HEK293 (cell line): Measurements from ENCODE around the gene DSG1.

Experiments used
- CTCF ChIA-PET: fragments of 350-600 bp; formaldehyde crosslinking; extraction: SDS; loops from one replicate; lab custom pipeline; 2021; ENCODE audit warnings: antibody characterized with exemption; lab: Yijun Ruan, JAX
- POLR2A ChIA-PET: fragments of 300-600 bp; formaldehyde crosslinking; extraction: SDS; loops from one replicate; lab custom pipeline; 2020; ENCODE audit warnings: antibody characterized with exemption, inconsistent platforms; lab: Yijun Ruan, JAX
- H3K27ac ChIP-seq: fragments of 200-500 bp; sonication (Bioruptor generic); 2 replicates; pipeline ENCODE4 v1.5.1; 2014; ENCODE audit warnings: low read depth, low read length, control low read depth, inconsistent platforms; ENCODE audit errors: extremely low read depth
- H3K36me3 ChIP-seq, 2 experiments: fragments of 200-500 bp in 1 of 2; sonication (Bioruptor generic) in 1 of 2; 1 replicate in 1 of 2; 2 replicates in 1 of 2; pipeline ENCODE4 v1.5.1; 2014 to 2017; ENCODE audit warnings: inconsistent platforms in 2 of 2, low read length in 2 of 2; ENCODE audit not compliant: control insufficient read depth in 2 of 2, insufficient read depth in 1 of 2
- H3K4me1 ChIP-seq: fragments of 200-500 bp; sonication (Bioruptor generic); 2 replicates; pipeline ENCODE4 v1.5.1; 2014; ENCODE audit warnings: mild to moderate bottlenecking, low read length, inconsistent platforms; ENCODE audit not compliant: control insufficient read depth, insufficient read depth
- H3K4me3 ChIP-seq: 2 replicates; pipeline ENCODE4 v1.5.1; 2011; ENCODE audit warnings: low read depth, mild to moderate bottlenecking, control low read depth, low read length, moderate library complexity
- H3K9me3 ChIP-seq: fragments of 200-500 bp; sonication (Bioruptor generic); 2 replicates; pipeline ENCODE4 v1.5.1; 2014; ENCODE audit warnings: low read depth, low read length, inconsistent platforms; ENCODE audit not compliant: control insufficient read depth, insufficient read depth
- GFI1B ChIP-seq: fragments of 450-650 bp; formaldehyde crosslinking; IDR thresholded peaks from 2 replicates; pipeline ENCODE4 v1.5.1; 2016; ENCODE audit warnings: missing biosample characterization, missing genetic modification characterization
- GLIS1 ChIP-seq: fragments of 450-650 bp; formaldehyde crosslinking; IDR thresholded peaks from 2 replicates; pipeline ENCODE4 v1.5.1; 2016; ENCODE audit warnings: missing biosample characterization, missing genetic modification characterization
- IKZF3 ChIP-seq: fragments of 450-650 bp; IDR thresholded peaks from 2 replicates; pipeline ENCODE4 v1.5.0; 2018; ENCODE audit warnings: missing biosample characterization, mild to moderate bottlenecking, missing genetic modification characterization, moderate library complexity
- KLF8 ChIP-seq: fragments of 450-650 bp; formaldehyde crosslinking; IDR thresholded peaks from 2 replicates; pipeline ENCODE4 v1.5.1; 2016; ENCODE audit warnings: missing biosample characterization, missing genetic modification characterization
- KLF9 ChIP-seq: fragments of 450-650 bp; formaldehyde crosslinking; IDR thresholded peaks from 2 replicates; pipeline ENCODE4 v1.5.1; 2016; ENCODE audit warnings: missing biosample characterization, missing genetic modification characterization, low read depth
- PRDM1 ChIP-seq: fragments of 450-650 bp; formaldehyde crosslinking; IDR thresholded peaks from 2 replicates; pipeline ENCODE4; 2016; ENCODE audit warnings: missing biosample characterization, missing genetic modification characterization
- PRDM4 ChIP-seq: fragments of 450-650 bp; formaldehyde crosslinking; IDR thresholded peaks from 2 replicates; pipeline ENCODE4 v1.5.1; 2017; ENCODE audit warnings: missing biosample characterization, missing genetic modification characterization
- SETDB1 ChIP-seq: IDR thresholded peaks from one replicate; pipeline ENCODE4 v1.6.1; 2017; ENCODE audit warnings: mild to moderate bottlenecking, low read length, moderate library complexity, mixed read lengths; ENCODE audit not compliant: insufficient read length
- TCF7L2 ChIP-seq: IDR thresholded peaks from 2 replicates; pipeline ENCODE4 v1.6.1; 2011; ENCODE audit warnings: low read depth, mild to moderate bottlenecking, inconsistent platforms, low read length, moderate library complexity, borderline replicate concordance
- WT1 ChIP-seq: fragments of 450-650 bp; formaldehyde crosslinking; IDR thresholded peaks from 2 replicates; pipeline ENCODE4 v1.5.1; 2016; ENCODE audit warnings: missing biosample characterization, missing genetic modification characterization
- ZNF140 ChIP-seq: fragments of 450-650 bp; formaldehyde crosslinking; IDR thresholded peaks from 2 replicates; pipeline ENCODE4 v1.5.1; 2016; ENCODE audit warnings: missing biosample characterization, missing genetic modification characterization
- ZNF18 ChIP-seq: fragments of 450-650 bp; formaldehyde crosslinking; IDR thresholded peaks from 2 replicates; pipeline ENCODE4 v1.5.1; 2016; ENCODE audit warnings: missing biosample characterization, missing genetic modification characterization
- ZNF202 ChIP-seq: fragments of 450-650 bp; formaldehyde crosslinking; IDR thresholded peaks from 2 replicates; pipeline ENCODE4 v1.5.1; 2016; ENCODE audit warnings: missing biosample characterization, missing genetic modification characterization, borderline replicate concordance
- ZNF239 ChIP-seq: fragments of 450-650 bp; formaldehyde crosslinking; IDR thresholded peaks from 2 replicates; pipeline ENCODE4 v1.5.1; 2016; ENCODE audit warnings: missing biosample characterization, missing genetic modification characterization
- ZNF248 ChIP-seq: fragments of 450-650 bp; formaldehyde crosslinking; IDR thresholded peaks from 2 replicates; pipeline ENCODE4 v1.5.1; 2017; ENCODE audit warnings: missing biosample characterization, missing genetic modification characterization
- ZNF37A ChIP-seq: fragments of 450-650 bp; IDR thresholded peaks from 2 replicates; pipeline ENCODE4 v1.5.1; 2018; ENCODE audit warnings: missing biosample characterization, missing genetic modification characterization
- ZNF473 ChIP-seq: fragments of 450-650 bp; formaldehyde crosslinking; IDR thresholded peaks from 2 replicates; pipeline ENCODE4 v1.5.1; 2017; ENCODE audit warnings: missing biosample characterization, missing genetic modification characterization
- ZNF549 ChIP-seq: fragments of 450-650 bp; IDR thresholded peaks from 2 replicates; pipeline ENCODE4 v1.5.1; 2018; ENCODE audit warnings: missing biosample characterization, missing genetic modification characterization, mild to moderate bottlenecking, inconsistent platforms, moderate library complexity
- ZNF658 ChIP-seq: fragments of 450-650 bp; formaldehyde crosslinking; IDR thresholded peaks from 2 replicates; pipeline ENCODE4; 2016; ENCODE audit warnings: missing biosample characterization, missing genetic modification characterization
- ZNF664 ChIP-seq: fragments of 450-650 bp; formaldehyde crosslinking; IDR thresholded peaks from 2 replicates; pipeline ENCODE4 v1.5.1; 2016; ENCODE audit warnings: missing biosample characterization, missing genetic modification characterization
- ZNF843 ChIP-seq: fragments of 450-650 bp; formaldehyde crosslinking; IDR thresholded peaks from 2 replicates; pipeline ENCODE4 v1.5.1; 2016; ENCODE audit warnings: missing biosample characterization, missing genetic modification characterization
- TF ChIP-seq, protein P1 (sequence below): fragments of 450-650 bp; formaldehyde crosslinking; IDR thresholded peaks from 2 replicates; pipeline ENCODE4 v1.5.1; 2017; ENCODE audit warnings: missing biosample characterization, missing genetic modification characterization
- TF ChIP-seq, protein P2 (sequence below): fragments of 450-650 bp; formaldehyde crosslinking; IDR thresholded peaks from 2 replicates; pipeline ENCODE4 v1.5.1; 2016; ENCODE audit warnings: missing biosample characterization, missing genetic modification characterization
- TF ChIP-seq, protein P3 (sequence below): fragments of 450-650 bp; formaldehyde crosslinking; IDR thresholded peaks from 2 replicates; pipeline ENCODE4 v1.5.1; 2017; ENCODE audit warnings: missing biosample characterization, missing genetic modification characterization

DSG1 gene

GRCh38 chr18:31273812-31274527, 44.0 kb upstream of the DSG1 start:
- POLR2A ChIA-PET, result no interaction called here

DNA sequence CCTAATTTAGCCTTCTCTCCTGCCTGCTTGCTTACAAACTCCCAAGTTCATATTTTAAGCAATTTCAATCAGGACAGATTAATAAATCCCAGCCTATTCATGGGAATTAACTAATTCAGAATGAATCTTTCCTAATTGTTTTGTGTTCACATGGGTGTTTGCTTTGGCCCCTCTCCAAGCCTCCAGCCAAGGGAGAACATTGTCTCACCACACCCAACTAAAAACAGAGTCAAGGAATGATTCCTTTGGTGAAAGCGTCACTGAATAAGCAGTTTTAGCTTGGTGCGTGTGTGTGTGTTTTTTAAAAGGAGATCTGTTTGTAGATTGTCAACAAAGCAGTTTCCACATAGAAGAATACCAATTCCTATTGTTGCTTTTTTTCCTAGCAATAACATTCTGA, 43.0 kb upstream of the DSG1 start:
- ChIA-PET CTCF (interaction anchor here (0.6 kb wide), 1 partner anchor 227 kb away, joined by 4 read pairs; no protein-coding TSS in a partner anchor), POLR2A (no interaction called here)
- H3K4me1 ChIP-seq, result peaks cover 11% of the 10 kb centered on the region
- no peak overlapping the region for H3K4me3 ChIP-seq
- no peaks in the 10 kb centered on the region for H3K36me3 ChIP-seq
- no peaks in the 10 kb centered on the region for H3K9me3 ChIP-seq
- no peak overlapping the region for H3K27ac ChIP-seq
- TF ChIP-seq ZNF843 (0 out of 2 replicates have a peak, but pooled peaks have one; percentile 26), ZNF140 (no peak), WT1 (tag by site-specific recombination) (peak; percentile 27; the same call in 1 of the 2 replicates), GFI1B (0 out of 2 replicates have a peak, but pooled peaks have one; percentile 21), ZNF658 (tag by site-specific recombination) (no peak), PRDM1 (tag by site-specific recombination) (0 out of 2 replicates have a peak, but pooled peaks have one; percentile 33), PRDM4 (tag by site-specific recombination) (no peak), ZNF549 (tag by site-specific recombination) (no peak), ZNF18 (tag by site-specific recombination) (no peak), KLF8 (tag by site-specific recombination) (no peak), TCF7L2 (peak; percentile 65; the same call in 1 of the 2 replicates), ZNF248 (tag by site-specific recombination) (no peak), ZNF473 (tag by site-specific recombination) (no peak), GLIS1 (tag by site-specific recombination) (peak; percentile 68), ZNF239 (no peak), SETDB1 (no peak), KLF9 (tag by site-specific recombination) (0 out of 2 replicates have a peak, but pooled peaks have one; percentile 32), ZNF37A (no peak), IKZF3 (peak; percentile 74)
- TF ChIP-seq, protein P1, sequence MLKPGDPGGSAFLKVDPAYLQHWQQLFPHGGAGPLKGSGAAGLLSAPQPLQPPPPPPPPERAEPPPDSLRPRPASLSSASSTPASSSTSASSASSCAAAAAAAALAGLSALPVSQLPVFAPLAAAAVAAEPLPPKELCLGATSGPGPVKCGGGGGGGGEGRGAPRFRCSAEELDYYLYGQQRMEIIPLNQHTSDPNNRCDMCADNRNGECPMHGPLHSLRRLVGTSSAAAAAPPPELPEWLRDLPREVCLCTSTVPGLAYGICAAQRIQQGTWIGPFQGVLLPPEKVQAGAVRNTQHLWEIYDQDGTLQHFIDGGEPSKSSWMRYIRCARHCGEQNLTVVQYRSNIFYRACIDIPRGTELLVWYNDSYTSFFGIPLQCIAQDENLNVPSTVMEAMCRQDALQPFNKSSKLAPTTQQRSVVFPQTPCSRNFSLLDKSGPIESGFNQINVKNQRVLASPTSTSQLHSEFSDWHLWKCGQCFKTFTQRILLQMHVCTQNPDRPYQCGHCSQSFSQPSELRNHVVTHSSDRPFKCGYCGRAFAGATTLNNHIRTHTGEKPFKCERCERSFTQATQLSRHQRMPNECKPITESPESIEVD (tag by site-specific recombination), result peak; percentile 86
- TF ChIP-seq, protein P2, sequence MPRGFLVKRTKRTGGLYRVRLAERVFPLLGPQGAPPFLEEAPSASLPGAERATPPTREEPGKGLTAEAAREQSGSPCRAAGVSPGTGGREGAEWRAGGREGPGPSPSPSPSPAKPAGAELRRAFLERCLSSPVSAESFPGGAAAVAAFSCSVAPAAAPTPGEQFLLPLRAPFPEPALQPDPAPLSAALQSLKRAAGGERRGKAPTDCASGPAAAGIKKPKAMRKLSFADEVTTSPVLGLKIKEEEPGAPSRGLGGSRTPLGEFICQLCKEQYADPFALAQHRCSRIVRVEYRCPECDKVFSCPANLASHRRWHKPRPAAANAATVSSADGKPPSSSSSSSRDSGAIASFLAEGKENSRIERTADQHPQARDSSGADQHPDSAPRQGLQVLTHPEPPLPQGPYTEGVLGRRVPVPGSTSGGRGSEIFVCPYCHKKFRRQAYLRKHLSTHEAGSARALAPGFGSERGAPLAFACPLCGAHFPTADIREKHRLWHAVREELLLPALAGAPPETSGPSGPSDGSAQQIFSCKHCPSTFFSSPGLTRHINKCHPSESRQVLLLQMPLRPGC, result peak; percentile 59; the same call in 1 of the 2 replicates
- TF ChIP-seq, protein P3, sequence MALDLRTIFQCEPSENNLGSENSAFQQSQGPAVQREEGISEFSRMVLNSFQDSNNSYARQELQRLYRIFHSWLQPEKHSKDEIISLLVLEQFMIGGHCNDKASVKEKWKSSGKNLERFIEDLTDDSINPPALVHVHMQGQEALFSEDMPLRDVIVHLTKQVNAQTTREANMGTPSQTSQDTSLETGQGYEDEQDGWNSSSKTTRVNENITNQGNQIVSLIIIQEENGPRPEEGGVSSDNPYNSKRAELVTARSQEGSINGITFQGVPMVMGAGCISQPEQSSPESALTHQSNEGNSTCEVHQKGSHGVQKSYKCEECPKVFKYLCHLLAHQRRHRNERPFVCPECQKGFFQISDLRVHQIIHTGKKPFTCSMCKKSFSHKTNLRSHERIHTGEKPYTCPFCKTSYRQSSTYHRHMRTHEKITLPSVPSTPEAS (tag by site-specific recombination), result no peak

More at GRCh38 chr18:31273812-31274527, 44.0 kb upstream of the DSG1 start:
- H3K9me3 ChIP-seq, result no peaks in the 10 kb centered on the region
- TF ChIP-seq, protein P1 (tag by site-specific recombination), result peak; percentile 92
- no peak for TF ChIP-seq ZNF202 (tag by site-specific recombination)
- TF ChIP-seq ZNF664 (tag by site-specific recombination), result peak; percentile 51; the same call in 1 of the 2 replicates
- no peak overlapping the region for H3K4me3 ChIP-seq
- H3K36me3 ChIP-seq, result no peaks in the 10 kb centered on the region
- H3K4me1 ChIP-seq, result peaks cover 11% of the 10 kb centered on the region
- CTCF ChIA-PET, result no interaction called here
- H3K27ac ChIP-seq, result no peak overlapping the region
